Right renal cortex interstitium (tissue), 3 donors: ENCODE measurements around the gene WNK2. TPM values are rescaled to one million over a fixed set of nuclear protein-coding genes. Genes with fewer than 3 reads are reported as not detected.

Experiments
- DNase-seq, 3 donors: peaks; one replicate each; pipeline ENCODE4 v3.0.0-alpha.2; 2013; ENCODE audit warnings: low read depth in 3 of 3, low spot score in 2 of 3
- polyA plus RNA-seq, 3 donors: library from polyadenylated mRNA; unstranded; fragments of 120-200 nt; gene quantifications; one replicate each; pipeline ENCODE4 v1.2.1, GENCODE V29; 2013; ENCODE audit not compliant: insufficient read length in 3 of 3

Gene WNK2
- polyA plus RNA-seq, 3 donors: 14.5 to 16.0 (median 15.1) TPM

DNA sequence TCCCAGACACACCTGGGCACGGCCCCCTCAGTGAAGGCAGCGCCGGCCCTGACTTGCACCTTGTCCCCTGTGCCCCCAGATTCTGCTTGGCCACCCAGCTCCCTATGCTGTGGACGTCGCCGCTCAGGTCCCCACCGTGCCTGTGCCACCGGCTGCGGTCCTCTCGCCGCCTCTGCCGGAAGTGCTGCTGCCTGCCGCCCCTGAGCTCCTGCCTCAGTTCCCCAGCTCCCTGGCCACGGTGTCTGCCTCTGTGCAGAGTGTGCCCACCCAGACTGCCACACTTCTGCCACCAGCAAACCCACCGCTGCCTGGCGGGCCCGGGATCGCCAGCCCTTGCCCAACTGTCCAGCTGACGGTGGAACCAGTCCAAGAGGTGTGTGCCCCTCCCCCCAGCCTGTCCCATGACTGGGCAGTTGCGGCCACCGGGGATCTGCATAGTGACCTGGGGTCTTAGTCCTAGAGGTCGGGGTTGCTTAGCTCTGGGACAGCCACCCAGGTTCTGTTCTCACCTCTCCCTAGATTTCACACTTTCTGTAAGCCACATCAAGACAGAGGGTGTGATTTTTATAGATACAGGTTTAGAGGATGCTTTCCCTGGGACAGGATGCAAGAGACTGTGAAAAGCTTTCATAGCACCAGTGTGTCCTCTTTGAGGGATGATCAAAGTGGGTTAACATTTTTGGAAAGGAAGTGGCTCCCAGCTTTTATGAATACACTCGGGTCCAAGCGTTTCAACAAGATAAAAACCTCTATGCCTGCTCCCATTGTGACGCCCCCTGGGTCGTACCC, 78.0 kb downstream of the WNK2 start:
- no peak for DNase-seq

DNA sequence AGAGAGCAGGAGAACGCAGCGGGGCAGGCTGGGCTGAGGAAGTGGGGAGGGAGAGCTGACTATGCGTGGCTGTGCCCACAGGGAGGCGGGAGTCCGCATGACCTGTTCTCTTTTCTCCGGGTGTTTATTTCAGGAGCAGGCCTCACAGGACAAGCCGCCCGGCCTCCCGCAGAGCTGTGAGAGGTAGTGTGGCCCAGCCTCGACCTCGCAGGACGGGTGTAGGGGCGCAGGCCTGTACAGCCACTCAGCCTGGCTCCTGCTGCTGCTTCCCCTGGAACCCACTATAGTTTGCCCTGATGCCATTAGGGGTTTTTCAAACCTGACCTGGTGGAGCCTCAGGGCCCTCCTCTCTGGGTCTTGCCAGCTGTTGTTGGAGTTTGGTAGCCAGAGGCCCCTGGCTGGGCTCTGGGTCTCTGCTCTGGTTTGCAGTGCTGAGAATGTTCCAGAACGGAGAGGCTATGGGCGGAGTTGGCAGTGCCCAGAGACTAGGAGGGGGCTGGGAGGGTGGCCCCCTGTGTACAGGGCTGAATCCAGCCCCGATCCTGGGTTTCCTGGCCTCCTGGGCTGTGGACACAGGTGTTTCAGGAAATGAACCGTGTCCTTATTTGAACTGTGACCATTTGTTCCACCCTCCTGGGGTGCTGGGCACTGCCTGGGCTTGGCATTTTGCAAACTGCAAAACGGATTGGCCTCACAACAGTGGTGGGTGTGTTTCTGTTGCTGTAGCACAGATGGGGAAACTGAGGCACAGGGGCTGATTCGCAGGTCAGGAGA, 78.8 kb downstream of the WNK2 start:
- DNase-seq: no peak

DNA sequence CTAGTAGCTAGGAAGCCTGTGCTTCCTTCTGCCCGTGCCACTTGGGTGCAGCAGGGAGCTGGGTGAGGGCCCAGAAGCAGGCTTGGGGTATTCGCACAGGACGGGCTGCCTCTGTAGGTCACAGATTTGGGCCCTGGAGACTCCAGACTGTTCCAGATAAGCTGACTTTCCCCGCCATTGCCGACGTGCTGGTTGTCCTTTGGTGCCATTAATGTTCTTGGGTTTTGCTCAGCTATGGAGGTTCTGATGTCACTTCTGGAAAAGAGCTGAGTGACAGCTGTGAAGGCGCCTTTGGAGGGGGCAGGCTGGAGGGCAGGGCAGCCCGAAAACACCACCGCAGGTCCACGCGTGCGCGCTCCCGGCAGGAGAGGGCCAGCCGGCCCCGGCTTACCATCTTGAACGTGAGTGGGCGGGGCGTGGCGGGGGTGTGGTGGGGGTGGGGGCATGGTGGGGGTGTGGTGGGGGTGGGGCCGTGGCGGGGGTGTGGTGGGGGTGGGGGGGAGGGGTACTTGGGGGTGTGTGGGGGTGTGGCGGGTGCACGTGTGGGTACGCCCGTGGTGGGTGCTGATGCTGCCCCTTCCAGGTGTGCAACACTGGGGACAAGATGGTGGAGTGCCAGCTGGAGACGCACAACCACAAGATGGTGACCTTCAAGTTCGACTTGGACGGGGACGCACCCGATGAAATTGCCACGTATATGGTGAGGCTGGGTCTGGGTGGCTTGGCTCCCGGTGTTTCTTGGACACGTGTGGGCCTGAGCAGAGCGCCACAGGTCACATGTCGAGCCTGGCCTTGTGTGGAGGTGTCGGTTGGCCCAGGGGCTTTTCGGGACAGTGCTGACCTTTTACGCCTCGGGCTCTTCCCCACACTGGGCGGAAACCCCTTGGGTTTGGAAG, 79.6 kb downstream of the WNK2 start:
- DNase-seq: no peak

DNA sequence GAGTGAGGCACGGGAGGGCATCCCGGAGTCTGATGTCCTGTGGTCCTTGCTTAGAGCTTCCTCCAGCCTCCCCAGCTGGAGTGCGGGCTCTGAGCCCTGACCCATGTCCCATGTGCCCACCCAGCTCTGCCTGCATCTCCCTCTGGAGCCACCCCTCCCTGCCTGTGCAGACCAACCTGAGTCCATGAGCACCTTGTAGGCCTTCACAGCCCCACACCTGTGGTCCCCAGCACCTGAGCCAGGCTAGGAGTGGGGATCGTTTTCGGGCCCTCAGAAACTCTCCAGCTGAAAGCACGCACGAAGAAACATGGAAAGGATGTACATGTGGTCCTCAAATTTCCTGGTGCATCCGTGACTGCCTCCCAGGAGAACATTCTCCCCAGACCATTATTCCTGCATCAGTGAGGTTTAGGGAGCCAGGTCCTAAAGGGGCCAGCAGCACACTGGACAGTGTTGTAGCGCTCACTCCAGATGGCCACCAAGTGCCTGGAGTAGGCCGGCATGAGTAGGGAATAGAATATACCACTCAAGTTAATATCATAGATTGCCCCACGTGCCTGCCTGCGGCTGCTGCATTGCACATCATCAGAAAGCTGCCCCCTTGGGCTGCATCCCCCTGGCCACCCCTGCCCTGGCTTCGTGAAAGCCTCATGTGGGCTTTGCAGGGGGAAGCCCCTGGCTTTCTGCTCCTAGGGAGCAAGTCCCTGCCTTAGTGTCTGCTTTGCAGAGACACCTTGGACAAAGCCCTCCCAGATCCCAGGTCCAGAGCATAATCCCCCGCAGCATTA, 80.6 kb downstream of the WNK2 start:
- no peak for DNase-seq

DNA sequence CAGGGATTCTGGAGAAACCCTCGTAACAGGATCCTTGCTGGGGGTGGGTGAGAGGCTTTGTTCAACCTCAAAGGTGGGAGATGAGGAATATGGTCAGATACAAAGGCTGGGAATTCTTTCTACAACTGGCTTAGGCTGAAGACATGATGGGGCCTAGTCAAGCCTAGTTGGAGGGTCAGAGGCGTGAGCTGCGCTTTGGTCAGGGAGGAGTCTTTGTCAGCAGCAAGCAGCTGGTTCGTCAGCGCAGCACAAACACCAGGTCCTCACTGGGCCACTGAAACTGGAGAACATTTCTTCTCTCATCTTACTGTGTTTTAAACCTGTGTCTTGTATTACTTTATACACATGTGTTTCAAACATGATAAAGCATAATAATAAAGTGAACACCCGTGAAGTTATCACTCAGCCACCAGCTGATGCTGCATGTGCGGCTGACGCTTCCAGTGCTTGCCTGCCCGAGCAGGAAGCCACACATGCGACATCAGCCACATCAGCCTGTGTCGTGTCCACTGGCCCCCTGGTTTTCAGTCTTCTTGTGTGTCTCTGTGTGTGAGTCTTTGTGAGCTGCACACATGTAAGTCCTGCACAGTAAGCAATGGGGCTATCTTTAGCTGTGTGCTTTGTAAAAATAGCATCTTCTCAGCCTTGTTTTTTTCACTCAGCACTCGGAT, 81.5 kb downstream of the WNK2 start:
- no peak for DNase-seq

DNA sequence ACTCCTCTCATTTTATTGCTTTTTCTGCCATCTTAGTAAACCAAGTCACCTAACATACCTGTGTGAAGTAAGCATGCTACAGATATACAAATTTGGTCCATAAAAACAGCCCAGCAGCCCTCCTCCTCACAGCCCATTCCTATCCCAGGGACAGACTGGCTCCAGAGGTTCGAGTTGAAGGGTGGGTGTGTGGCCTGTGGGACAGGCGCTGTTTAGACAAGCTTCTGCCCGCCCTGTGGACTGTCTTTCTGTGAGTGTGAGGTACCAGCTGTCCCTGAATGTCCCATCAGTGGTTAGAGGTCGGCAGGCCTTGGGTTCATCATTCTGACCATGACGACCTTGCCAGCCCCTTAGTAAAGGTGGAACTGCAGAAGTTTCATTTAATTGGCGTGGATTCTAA, 82.0 kb downstream of the WNK2 start:
- DNase-seq: no peak

DNA sequence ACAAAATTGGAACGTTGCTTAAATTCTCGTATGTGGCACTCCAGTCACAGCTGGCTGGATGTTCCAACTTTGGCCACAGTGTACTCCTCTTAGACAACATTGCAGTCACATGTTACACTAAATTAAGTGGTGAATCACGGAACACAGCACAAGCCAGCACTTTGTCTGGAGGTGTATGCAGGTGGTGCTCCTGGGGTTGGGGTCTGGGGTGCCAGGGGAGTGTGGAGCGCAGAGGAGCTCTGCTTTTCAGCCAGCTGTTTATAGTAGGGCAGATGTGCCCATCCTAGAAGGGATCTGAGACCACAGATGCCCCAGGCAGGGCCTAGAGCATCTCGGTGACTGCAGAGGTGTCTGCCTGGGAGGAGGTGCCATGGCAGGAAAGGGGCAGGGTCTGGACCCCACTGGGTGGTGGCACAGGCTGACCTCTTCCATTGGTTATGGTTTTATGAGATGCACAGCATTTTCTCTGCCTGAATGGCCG, 82.6 kb downstream of the WNK2 start:
- no peak for DNase-seq

DNA sequence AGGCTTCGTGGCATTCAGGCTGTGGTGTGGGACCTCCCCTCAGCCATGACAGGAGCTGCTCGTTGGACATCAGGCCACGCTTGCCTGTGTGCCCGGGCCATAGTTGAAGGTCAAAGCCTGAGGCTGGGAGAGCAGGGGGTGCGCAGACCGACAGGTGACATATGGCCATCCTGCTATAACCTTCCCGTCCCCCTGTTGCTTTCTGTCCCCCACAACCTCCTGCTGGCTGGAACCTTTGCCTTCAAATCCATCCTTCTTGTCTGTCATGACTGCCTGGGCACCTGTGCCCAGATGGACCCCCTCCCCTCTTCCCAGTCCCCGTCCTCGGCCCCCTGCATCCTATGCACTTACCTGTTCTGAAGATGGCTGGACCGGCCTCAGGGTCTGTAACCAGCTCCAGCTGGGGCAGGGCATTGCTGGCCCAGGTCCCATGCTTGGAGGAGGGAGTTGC, 83.2 kb downstream of the WNK2 start:
- DNase-seq: no peak

DNA sequence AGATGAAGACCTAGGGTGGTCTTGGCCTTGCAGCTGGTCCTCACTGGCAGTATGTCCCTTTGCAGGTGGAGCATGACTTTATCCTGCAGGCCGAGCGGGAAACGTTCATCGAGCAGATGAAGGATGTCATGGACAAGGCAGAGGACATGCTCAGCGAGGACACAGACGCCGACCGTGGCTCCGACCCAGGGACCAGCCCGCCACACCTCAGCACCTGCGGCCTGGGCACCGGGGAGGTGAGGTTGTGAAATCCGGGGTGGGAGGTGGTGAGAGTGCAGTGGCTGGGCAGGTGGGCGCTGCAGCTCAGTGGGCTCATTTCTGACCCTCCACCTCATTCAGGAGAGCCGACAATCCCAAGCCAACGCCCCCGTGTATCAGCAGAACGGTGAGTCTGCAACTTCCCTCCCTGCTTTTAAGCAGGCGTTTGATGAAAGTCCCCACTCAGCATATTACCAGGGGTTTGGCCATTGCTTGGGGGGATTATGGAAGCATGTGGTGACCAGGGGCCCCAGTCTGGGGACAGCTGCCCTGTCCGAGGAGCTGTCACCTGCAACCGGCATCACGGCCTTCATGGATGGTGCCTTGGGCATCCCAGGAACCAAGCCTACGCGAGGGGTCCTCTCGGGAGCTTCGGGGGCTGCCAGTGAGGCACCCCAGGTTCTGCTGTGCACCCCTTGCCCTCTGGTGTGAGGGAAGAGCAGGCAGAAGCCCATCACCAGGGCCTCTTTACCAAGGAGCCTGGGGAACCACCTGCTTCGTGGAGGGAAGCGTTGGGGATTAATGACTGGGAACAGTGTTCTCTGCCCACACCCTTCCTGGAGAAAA, 84.0 kb downstream of the WNK2 start:
- DNase-seq: no peak

DNA sequence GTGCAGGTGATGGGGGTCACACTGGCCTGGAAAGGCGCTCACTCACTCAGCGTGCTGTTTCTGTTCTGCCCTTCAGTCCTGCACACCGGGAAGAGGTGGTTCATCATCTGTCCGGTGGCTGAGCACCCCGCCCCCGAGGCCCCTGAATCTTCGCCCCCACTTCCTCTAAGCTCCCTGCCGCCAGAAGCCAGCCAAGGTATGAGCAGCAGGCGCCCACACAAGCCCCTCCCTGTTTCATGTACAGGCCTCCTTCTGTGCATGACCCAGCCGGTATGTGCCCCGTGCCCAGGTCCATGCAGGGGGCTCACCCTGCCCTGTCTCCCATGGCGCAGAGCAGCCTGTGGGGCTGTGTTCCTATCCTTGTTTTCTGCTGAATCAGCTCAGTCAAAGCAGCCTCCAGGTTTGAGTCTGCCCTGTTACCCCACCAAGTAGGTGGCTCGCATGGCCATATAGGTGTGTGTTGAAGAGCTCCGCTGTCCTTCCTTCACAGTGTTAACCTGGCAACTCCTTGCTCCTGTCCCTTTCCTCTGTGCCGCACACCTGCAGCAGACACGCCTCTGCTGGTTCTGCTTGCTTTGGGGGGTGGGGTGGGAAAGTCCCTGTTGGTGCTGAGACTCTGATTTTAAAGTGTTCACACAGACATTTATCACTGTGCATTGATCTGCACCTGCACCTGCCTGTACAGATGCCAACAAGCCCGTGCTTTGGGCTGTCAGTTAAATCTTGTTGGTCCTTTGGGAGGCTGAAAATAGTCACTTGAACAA, 84.8 kb downstream of the WNK2 start:
- DNase-seq: no peak

DNA sequence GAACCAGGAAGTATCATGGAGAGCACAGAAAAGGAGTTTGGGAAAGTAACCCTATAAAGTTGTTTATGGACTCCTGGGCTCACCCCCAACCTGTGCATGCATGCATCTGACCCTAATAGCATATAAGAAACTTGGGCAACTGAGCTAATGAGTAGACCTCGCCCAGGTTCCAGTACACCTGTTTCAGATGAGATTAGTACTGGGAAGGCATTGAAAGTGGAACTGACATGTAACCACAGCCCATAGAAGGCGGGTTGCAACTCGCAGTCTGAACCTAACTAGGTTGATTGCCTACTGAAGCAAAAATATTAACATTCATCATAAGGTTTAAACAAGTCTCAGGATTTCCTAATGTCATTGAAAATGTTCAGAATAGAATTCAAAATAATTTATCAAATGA, 87.0 kb downstream of the WNK2 start:
- no peak for DNase-seq

DNA sequence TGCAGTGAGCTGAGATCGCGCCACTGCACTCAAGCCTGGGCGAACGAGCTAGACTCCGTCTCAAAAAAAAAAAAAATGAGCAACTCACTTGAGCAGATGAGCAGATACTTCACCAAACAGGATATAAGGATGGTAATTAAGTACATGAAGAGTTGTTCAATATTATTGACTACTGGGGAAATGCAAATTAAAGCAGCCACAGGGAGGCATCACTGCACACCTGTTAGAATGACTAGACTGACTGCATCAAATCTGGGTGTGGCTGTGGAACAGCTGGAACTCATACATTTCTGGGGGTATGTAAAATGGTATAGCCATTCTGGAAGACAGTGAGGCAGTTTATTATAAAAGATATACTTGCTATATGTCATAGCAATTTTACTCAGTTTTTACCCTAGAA, 93.0 kb downstream of the WNK2 start:
- DNase-seq: no peak

DNA sequence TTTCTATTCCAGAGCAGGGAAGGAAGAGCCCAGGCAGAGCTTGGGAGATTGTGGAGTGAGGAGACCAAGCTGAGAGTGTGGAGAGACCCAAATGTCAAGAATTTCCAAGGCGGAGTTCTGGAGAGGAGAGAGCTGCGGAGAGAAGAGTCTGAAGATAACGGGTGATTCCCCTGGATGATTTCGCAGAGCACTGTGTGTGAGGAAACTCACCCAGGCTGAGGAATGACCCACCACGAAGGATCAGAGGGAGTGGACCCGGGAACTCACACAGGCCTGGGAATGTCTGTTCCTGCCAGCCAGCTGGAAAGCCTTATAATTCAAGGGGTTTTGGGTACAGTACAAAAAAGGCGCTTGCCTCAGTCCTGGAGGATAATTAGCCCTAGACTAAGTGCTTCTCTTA, 94.2 kb downstream of the WNK2 start:
- no peak for DNase-seq

DNA sequence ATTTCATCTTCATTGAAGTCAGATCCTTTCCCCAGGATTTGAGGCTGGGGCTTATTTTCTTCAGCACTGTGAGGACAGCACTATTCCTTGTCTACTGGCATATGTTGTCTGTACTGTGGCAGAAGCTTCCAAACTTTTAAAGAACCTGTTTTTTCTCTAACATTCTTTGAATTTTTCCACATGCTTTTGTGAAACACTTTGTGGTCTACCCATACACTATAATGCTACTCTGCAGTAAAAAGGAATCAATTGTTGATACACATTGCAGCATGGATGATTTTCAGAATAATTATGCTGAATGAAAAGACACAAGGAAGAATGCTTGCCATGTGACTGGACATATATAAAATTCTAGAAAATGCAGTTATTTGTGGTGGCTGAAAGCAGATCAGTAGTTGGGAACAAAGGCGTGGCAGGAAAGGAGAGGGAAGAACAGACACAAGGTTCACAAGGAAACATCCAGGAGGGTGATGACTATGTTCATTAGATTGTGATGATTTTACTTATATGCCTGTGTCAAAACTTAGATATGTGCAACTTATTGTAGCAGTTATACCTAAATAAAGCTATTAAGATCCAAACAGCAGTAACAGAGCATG, 96.8 kb downstream of the WNK2 start:
- no peak for DNase-seq

DNA sequence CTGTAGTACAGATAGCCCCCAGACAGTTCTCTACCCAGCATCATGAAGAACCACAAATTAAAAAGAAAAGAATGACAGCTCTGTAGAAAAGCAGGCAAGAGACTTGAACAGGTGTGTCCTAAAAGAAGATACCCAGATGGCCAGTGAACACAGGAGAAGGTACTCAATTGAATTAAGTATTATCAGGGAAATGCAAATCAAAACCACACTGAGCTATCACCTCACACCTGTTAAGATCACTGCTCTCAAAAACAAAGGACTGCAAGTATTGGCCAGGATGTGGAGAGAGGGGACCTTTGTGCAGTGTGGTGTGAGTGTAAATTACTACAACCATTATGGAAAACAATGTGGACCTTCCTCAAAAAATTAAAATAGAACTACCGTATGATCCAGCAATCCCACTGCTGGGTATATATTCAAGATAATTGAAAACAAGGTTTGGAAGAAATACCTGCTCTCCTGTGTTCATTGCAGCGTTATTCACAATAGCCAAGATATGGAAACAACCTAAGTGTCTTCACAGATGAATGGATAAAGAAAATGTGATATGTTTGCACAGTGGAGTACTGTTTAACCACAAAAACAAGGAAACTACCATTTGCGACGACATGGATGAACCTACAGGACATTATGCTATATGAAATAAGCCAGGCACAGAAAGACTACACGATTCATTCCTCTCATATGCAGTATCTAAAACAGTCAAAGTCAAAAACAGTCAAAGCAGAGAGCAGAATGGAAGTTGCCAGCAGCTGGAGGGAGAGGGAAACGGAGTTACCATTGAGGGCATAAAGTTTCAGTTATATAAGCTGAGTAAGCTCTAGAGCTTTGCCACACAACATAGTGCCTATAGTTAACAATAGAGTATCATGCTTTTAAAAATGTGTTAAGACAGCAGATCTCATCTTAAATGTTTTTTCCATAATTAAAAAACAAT, 102.6 kb downstream of the WNK2 start:
- DNase-seq: no peak

DNA sequence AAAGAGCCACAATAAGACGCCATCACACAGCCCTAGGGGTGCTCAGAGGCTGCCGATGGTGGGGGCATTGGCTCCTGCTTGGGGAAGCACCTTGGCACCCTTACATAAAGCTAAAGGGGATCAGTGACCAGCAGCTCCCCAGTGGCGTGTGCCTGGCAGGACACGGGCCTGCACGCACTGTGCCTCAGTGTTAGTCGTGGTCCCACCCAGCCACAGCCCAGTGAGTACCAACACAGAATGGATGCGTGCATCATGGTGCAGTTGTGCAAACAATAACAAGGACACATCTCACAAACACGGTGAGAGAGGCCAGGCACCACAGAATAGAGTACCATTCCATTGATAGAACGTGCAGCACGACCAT, 103.2 kb downstream of the WNK2 start:
- no peak for DNase-seq

DNA sequence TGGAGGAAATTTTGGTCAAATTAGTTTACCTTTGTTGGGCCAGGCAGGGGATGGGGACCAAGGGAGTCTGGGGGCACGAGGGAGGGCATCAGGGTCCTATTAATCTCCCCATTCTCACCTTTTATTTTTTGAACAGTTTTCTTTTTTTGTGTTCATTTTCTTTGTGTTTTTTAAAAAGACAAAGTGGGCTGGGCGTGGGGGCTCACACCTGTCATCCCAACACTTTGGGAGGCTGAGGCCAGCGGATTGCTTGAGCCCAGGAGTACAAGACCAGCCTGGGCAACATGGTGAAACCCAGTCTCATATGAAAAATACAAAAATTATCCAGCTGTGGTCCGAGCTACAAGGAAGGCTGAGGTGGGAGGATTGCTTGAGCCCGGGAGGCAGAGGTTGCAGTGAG, 103.7 kb downstream of the WNK2 start:
- DNase-seq: no peak
